ENCODE data around the gene CFP.
A peak's percentile ranks its signal among the peaks of the same experiment; 100 is the strongest.
"Not testable (repeated sequence)": the region's sequence is repeated elsewhere in the genome, so short reads cannot be mapped to it uniquely, and the experiment has no call there.

Gene CFP

GRCh38 chrX:47637546-47638195, 7.9 kb upstream of the CFP start:
- DNase-seq, result no peak

- no peak for DNase-seq
These were observed 5.3 kb upstream of the CFP start for GRCh38 chrX:47634871-47635575.

- no peak for DNase-seq
These were observed 4.2 kb upstream of the CFP start for GRCh38 chrX:47633689-47634590.

GRCh38 chrX:47632666-47633065, 2.9 kb upstream of the CFP start:
- DNase-seq, result no peak

- DNase-seq, result no peak
These were observed 1.9 kb upstream of the CFP start for GRCh38 chrX:47631676-47632075.

GRCh38 chrX:47628982-47629381, 748 bp downstream of the CFP start:
- no peak for DNase-seq

- no peak for DNase-seq
These were observed 4.4 kb downstream of the CFP start for GRCh38 chrX:47625365-47625764.

- no peak for DNase-seq
These were observed 6.1 kb downstream of the CFP start for GRCh38 chrX:47623540-47624027.

GRCh38 chrX:47621851-47622250, 7.9 kb downstream of the CFP start:
- DNase-seq, result no peak

GRCh38 chrX:47620303-47620685, 9.4 kb downstream of the CFP start:
- no peak for DNase-seq

- peak; percentile 6 for DNase-seq
These were observed 10.0 kb downstream of the CFP start, which contains the start of gene SYN1 for GRCh38 chrX:47619486-47620302. Gene SYN1 (minus strand): TSS chrX:47619857. CDS start chrX:47619728, 129 bp downstream.

GRCh38 chrX:47618923-47619485, 10.7 kb downstream of the CFP start:
- no peak for DNase-seq

- no peak for DNase-seq
These were observed 15.1 kb downstream of the CFP start for GRCh38 chrX:47614618-47615017.

- DNase-seq, result no peak
These were observed 16.6 kb downstream of the CFP start for GRCh38 chrX:47613082-47613481.

GRCh38 chrX:47612418-47612817, 17.3 kb downstream of the CFP start:
- DNase-seq, result no peak

GRCh38 chrX:47611926-47612325, 17.8 kb downstream of the CFP start:
- no peak for DNase-seq

- DNase-seq, result no peak
These were observed 18.2 kb downstream of the CFP start for GRCh38 chrX:47611489-47611888.

- no peak for DNase-seq
These were observed 19.2 kb downstream of the CFP start for GRCh38 chrX:47610511-47610910.

GRCh38 chrX:47608130-47608810, 21.5 kb downstream of the CFP start:
- DNase-seq, result no peak

- DNase-seq, result no peak
These were observed 22.6 kb downstream of the CFP start for GRCh38 chrX:47607091-47607490.

- no peak for DNase-seq
These were observed 24.7 kb downstream of the CFP start for GRCh38 chrX:47605024-47605423.

- DNase-seq, result not testable (repeated sequence)
These were observed 26.6 kb downstream of the CFP start for GRCh38 chrX:47603125-47603524.
